Astrocyte of the cerebellum (primary cell): ENCODE results near the gene LGALS7.
"Not testable (repeated sequence)": the region's sequence is repeated elsewhere in the genome, so short reads cannot be mapped to it uniquely, and the experiment has no call there.

Experiments used
- DNase-seq: peaks from one replicate; pipeline ENCODE4 v3.0.0-alpha.2; 2011; ENCODE audit warnings: low read depth
- H3K4me3 ChIP-seq: 2 replicates; pipeline ENCODE4 v1.5.1; 2011; ENCODE audit warnings: mild to moderate bottlenecking, low read depth, low read length, moderate library complexity
- CTCF ChIP-seq: IDR thresholded peaks from 2 replicates; pipeline ENCODE4 v1.5.1; 2012; ENCODE audit warnings: low read length, low read depth, moderate library complexity, mild to moderate bottlenecking; ENCODE audit errors: missing control alignments
- in situ Hi-C: cut with HindIII; loops from 2 replicates; pipeline ENCODE4 v1.10.0; 2017; ENCODE audit warnings: low sequenced_read_pairs

The LGALS7 gene

GRCh38 chr19:38806371-38806770 lies 33.1 kb upstream of the LGALS7 start:
- DNase-seq: no peak
- in situ Hi-C loops: no loop called here
- H3K4me3 ChIP-seq: no peak overlapping the region
- no peak for TF ChIP-seq CTCF

GRCh38 chr19:38805180-38805579 lies 31.9 kb upstream of the LGALS7 start:
- DNase-seq: no peak

GRCh38 chr19:38803543-38803942 lies 30.2 kb upstream of the LGALS7 start:
- no peak overlapping the region for H3K4me3 ChIP-seq
- DNase-seq: no peak
- TF ChIP-seq CTCF: no peak
- in situ Hi-C loops: no loop called here

More at GRCh38 chr19:38805180-38805579, 31.9 kb upstream of the LGALS7 start:
- in situ Hi-C loops: no loop called here
- no peak overlapping the region for H3K4me3 ChIP-seq
- no peak for TF ChIP-seq CTCF

DNA sequence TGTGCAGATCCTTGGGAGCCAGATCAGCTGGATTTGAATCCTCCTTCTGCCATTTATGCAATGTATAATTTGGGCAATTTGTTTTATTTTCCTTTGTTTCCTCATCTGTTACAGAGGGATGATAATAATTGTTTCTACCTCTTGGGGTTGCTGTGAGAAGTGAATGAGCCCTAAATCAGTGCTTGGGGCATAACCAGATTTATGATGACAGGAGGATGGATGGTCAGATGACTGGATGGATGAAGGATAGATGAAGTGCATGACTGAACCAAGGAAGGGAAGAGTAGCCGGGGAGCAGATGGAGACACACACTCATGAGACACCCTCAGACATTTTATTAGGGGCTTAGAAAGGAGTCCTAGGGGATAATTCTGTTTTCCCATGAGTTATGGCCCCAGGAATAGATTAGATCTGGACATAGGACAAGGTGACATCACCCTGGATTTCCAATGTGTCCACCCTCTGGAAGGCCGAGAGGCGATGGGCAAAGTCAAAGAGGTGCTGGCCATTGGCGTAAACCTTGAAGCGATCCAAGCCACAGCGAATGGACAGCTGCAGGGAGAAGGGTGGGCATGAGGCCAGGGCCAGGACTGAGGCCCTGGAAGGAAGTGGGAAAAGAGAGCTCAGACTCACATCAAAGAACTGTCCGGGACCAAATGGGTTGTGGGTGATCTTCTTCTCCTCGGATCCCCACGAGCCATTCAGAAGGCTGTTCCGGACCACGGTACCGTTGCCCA lies 28.2 kb upstream of the LGALS7 start:
- no peak overlapping the region for H3K4me3 ChIP-seq
- in situ Hi-C loops: no loop called here
- TF ChIP-seq CTCF: no peak
- DNase-seq: no peak

DNA sequence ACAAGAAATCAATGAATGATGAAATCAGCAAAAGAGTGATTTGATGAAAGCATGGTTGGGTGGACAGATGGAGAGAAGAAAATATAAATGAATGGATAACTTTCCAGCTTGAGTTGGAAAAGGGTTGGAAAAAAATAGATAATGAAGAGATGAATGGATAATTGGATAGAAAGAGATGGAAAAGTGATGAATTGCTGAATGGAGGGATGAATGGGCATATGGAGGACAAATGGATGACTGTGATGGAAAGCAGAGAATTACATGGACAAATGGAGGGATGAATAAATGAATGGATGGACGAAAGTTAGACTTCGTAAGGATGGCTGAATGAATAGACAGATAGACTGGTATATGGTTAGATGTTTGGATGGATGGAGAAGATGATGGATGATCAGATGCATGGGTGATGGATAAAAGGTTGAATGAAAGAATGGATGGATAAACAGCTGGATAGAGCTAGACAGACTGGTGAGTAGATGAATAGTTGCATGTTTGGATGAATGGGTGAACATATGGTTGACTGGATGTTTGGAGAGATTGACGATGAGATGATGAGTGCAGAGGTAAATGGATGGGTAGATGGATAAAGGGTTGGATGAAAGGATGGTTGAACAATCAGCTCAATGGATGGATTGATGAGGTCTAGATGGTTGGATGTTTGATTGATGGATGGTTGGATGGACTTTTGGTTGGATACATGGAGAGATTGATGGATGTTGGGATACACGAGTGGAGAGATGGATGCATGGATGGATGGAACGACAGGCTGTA lies 27.4 kb upstream of the LGALS7 start:
- no peak for TF ChIP-seq CTCF
- no peak overlapping the region for H3K4me3 ChIP-seq
- in situ Hi-C loops: no loop called here
- no peak for DNase-seq

DNA sequence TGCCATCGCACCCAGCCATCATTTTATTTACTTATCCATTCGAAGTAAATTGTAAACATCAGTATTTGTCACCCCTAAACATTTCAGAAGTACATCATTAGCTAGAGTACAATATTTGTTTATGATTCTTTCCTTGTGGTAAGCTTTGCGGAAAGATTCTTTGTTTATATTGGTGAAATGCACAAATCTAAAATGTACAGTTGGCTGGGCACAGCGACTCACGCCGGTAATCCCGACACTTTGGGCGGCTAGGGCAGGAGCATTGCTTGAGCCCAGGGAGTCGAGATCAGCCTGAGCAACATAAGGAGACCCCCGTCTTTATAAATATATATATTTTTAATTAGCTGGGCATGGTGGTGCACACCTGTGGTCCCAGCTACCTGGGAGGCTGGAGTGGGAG lies 25.8 kb upstream of the LGALS7 start:
- DNase-seq: no peak
- TF ChIP-seq CTCF: no peak
- no peak overlapping the region for H3K4me3 ChIP-seq
- in situ Hi-C loops: no loop called here

GRCh38 chr19:38797781-38798180 lies 24.5 kb upstream of the LGALS7 start:
- in situ Hi-C loops, H3K4me3 ChIP-seq, DNase-seq: not testable (repeated sequence)
